KMS-11 (cell line): ENCODE results near the gene MEF2D.

Experiments
- H2AFZ ChIP-seq: fragments of 200-600 bp; sonication (generic); 2 replicates; pipeline ENCODE4 v1.6.1; 2016; ENCODE audit warnings: antibody characterized with exemption, mixed run types, low read depth
- H3K27ac ChIP-seq: fragments of 200-600 bp; sonication (generic); 2 replicates; pipeline ENCODE4 v1.6.1; 2016; ENCODE audit warnings: mild to moderate bottlenecking, mixed run types
- H3K27me3 ChIP-seq: fragments of 200-600 bp; sonication (generic); 2 replicates; pipeline ENCODE4 v1.6.1; 2017; ENCODE audit warnings: mild to moderate bottlenecking, low read depth, mixed run types, moderate library complexity; ENCODE audit not compliant: insufficient read depth
- H3K36me3 ChIP-seq: fragments of 200-600 bp; sonication (generic); 2 replicates; pipeline ENCODE4 v1.6.1; 2017; ENCODE audit warnings: mild to moderate bottlenecking, mixed run types; ENCODE audit not compliant: insufficient read depth
- H3K4me1 ChIP-seq: fragments of 200-600 bp; sonication (generic); 2 replicates; pipeline ENCODE4 v1.6.1; 2016; ENCODE audit warnings: mild to moderate bottlenecking, low read depth, mixed run types; ENCODE audit not compliant: poor library complexity, severe bottlenecking
- H3K4me2 ChIP-seq: fragments of 200-600 bp; sonication (generic); 2 replicates; pipeline ENCODE4 v1.7.0; 2016; ENCODE audit warnings: mild to moderate bottlenecking, mixed run types
- H3K4me3 ChIP-seq: fragments of 200-600 bp; sonication (generic); IDR thresholded peaks from 2 replicates; pipeline ENCODE4 v1.6.1; 2017; ENCODE audit warnings: low read depth, low read length, mixed read lengths; ENCODE audit not compliant: insufficient read depth
- H3K79me2 ChIP-seq: fragments of 200-600 bp; sonication (generic); 2 replicates; pipeline ENCODE4 v1.6.1; 2016; ENCODE audit warnings: low read depth, mixed run types; ENCODE audit not compliant: insufficient read depth
- H3K9ac ChIP-seq: fragments of 200-600 bp; sonication (generic); 2 replicates; pipeline ENCODE4 v1.6.1; 2016; ENCODE audit warnings: mild to moderate bottlenecking, mixed run types
- H4K20me1 ChIP-seq: fragments of 200-600 bp; sonication (generic); 2 replicates; pipeline ENCODE4 v1.6.1; 2016; ENCODE audit warnings: mild to moderate bottlenecking, mixed run types; ENCODE audit not compliant: insufficient read depth
- CTCF ChIP-seq: fragments of 200-600 bp; sonication (generic); conservative IDR thresholded peaks from 2 replicates; pipeline ENCODE4 v1.6.1; 2017; ENCODE audit warnings: low read depth, mild to moderate bottlenecking, antibody characterized with exemption, low read length, moderate library complexity, mixed read lengths

MEF2D gene

GRCh38 chr1:156431366-156431765 lies 69.2 kb downstream of the MEF2D start:
- no peak for TF ChIP-seq CTCF

GRCh38 chr1:156430866-156431265 lies 69.7 kb downstream of the MEF2D start:
- no peaks in the 10 kb centered on the region for H3K79me2 ChIP-seq
- peaks cover 100% of the 10 kb centered on the region for H3K27me3 ChIP-seq

More at GRCh38 chr1:156431366-156431765, 69.2 kb downstream of the MEF2D start:
- Histone ChIP-seq H3K36me3 (no peaks in the 10 kb centered on the region), H3K4me2 (no peak overlapping the region), H3K4me3 (no peak overlapping the region), H3K79me2 (no peaks in the 10 kb centered on the region), H4K20me1 (no peaks in the 10 kb centered on the region), H3K27ac (no peak overlapping the region), H3K27me3 (peaks cover 100% of the 10 kb centered on the region), H2AFZ (no peak overlapping the region), H3K9ac (no peak overlapping the region), H3K4me1 (no peaks in the 10 kb centered on the region)

GRCh38 chr1:156430303-156430702 lies 70.3 kb downstream of the MEF2D start:
- Histone ChIP-seq H3K4me1 (no peaks in the 10 kb centered on the region), H3K27ac (no peak overlapping the region), H4K20me1 (no peaks in the 10 kb centered on the region), H3K36me3 (no peaks in the 10 kb centered on the region), H3K9ac (no peak overlapping the region), H3K27me3 (peaks cover 100% of the 10 kb centered on the region), H3K4me3 (no peak overlapping the region), H3K79me2 (no peaks in the 10 kb centered on the region), H3K4me2 (no peak overlapping the region), H2AFZ (no peak overlapping the region)
- TF ChIP-seq CTCF: no peak

More at GRCh38 chr1:156430866-156431265, 69.7 kb downstream of the MEF2D start:
- H3K4me3 ChIP-seq: no peak overlapping the region
- no peak overlapping the region for H3K9ac ChIP-seq
- H3K4me1 ChIP-seq: no peaks in the 10 kb centered on the region
- no peak overlapping the region for H3K27ac ChIP-seq
- no peaks in the 10 kb centered on the region for H3K36me3 ChIP-seq
- H3K4me2 ChIP-seq: no peak overlapping the region
- TF ChIP-seq CTCF: no peak
- no peak overlapping the region for H2AFZ ChIP-seq
- H4K20me1 ChIP-seq: no peaks in the 10 kb centered on the region

GRCh38 chr1:156429313-156430060 lies 71.1 kb downstream of the MEF2D start:
- H3K27me3 ChIP-seq: peaks cover 100% of the 10 kb centered on the region
- TF ChIP-seq CTCF: no peak
- no peak overlapping the region for H3K4me3 ChIP-seq
- H3K4me2 ChIP-seq: no peak overlapping the region
- no peak overlapping the region for H3K9ac ChIP-seq
- H3K4me1 ChIP-seq: no peaks in the 10 kb centered on the region
- no peaks in the 10 kb centered on the region for H3K79me2 ChIP-seq
- no peak overlapping the region for H3K27ac ChIP-seq
- no peaks in the 10 kb centered on the region for H3K36me3 ChIP-seq
- H4K20me1 ChIP-seq: no peaks in the 10 kb centered on the region
- no peak overlapping the region for H2AFZ ChIP-seq
